Heart left ventricle (tissue), 16 donors: ENCODE data around the gene ASXL2. TPM values are rescaled to one million over a fixed set of nuclear protein-coding genes. Genes with fewer than 3 reads are reported as not detected.

Experiments used
- ATAC-seq, 4 donors: fragments of 200-7000 bp; cut with Tn5 transposase; one replicate each; pipeline ENCODE4 v1.9.1; 2020 to 2022; ENCODE audit warnings: moderate library complexity in 4 of 4, mild to moderate bottlenecking in 3 of 4, moderate number of reproducible peaks in 1 of 4
- DNase-seq, 5 donors: peaks; one replicate each; pipeline ENCODE4 v3.0.0-alpha.2; 2020
- H3K27ac ChIP-seq, 12 donors: fragments of 200-600 bp; sonication (generic) in 4 of 12; one replicate each; pipeline versions ENCODE4 v1.5.0 to v1.8.0; 2016 to 2022; ENCODE audit warnings: mild to moderate bottlenecking in 2 of 12
- H3K27me3 ChIP-seq, 9 donors: fragments of 200-600 bp; sonication (generic) in 2 of 9; one replicate each; pipeline versions ENCODE4 v1.5.1 to v1.8.0; 2016 to 2022; ENCODE audit warnings: mild to moderate bottlenecking in 3 of 9
- H3K36me3 ChIP-seq, 9 donors: fragments of 200-600 bp; sonication (generic) in 2 of 9; one replicate each; pipeline versions ENCODE4 v1.5.0 to v1.8.0; 2018 to 2022; ENCODE audit warnings: mild to moderate bottlenecking in 2 of 9
- H3K4me1 ChIP-seq, 12 donors: fragments of 200-600 bp; sonication (generic) in 4 of 12; one replicate each; pipeline versions ENCODE4 v1.5.0 to v1.8.0; 2016 to 2022; ENCODE audit warnings: mild to moderate bottlenecking in 3 of 12
- H3K4me3 ChIP-seq, 12 donors: fragments of 200-600 bp; sonication (generic) in 4 of 12; one replicate each; pipeline versions ENCODE4 v1.5.0 to v1.8.0; 2017 to 2022; ENCODE audit warnings: mild to moderate bottlenecking in 9 of 12, moderate library complexity in 4 of 12
- H3K9me3 ChIP-seq, 12 donors: fragments of 200-600 bp; sonication (generic) in 4 of 12; one replicate each; pipeline versions ENCODE4 v1.5.0 to v1.8.0; 2016 to 2022; ENCODE audit warnings: mild to moderate bottlenecking in 1 of 12
- CTCF ChIP-seq, 12 donors: fragments of 200-600 bp; sonication (generic) in 4 of 12; IDR thresholded peaks; one replicate each; pipeline versions ENCODE4 v1.5.0 to v1.8.0; 2018 to 2022; ENCODE audit warnings: antibody characterized with exemption in 12 of 12, mild to moderate bottlenecking in 5 of 12
- POLR2A ChIP-seq, 2 donors: fragments of 450-650 bp; IDR thresholded peaks; one replicate each; pipeline ENCODE4 v1.6.1; 2017; ENCODE audit warnings: antibody characterized with exemption in 2 of 2, mild to moderate bottlenecking in 2 of 2, moderate library complexity in 2 of 2
- WGBS, 4 donors: extraction: QIAGEN DNeasy Blood & Tissue Kit in 2 of 4; methylation state at CpG; one replicate each; pipeline versions ENCODE4 v1.1.5 to v1.1.7; 2013 to 2018; 5-methylcytosine and 5-hydroxymethylcytosine counted together
- intact Hi-C, 10 donors: fragments of 100-400 bp; cut with DNase I; formaldehyde crosslinking; loops; one replicate each; pipeline versions ENCODE4 v1.11.1 to v1.14.2; 2022
- polyA plus RNA-seq, 2 donors: library from polyadenylated mRNA; stranded (reverse); fragments of 200-250 nt; gene quantifications; one replicate each; pipeline ENCODE4 v1.2.3, GENCODE V29; 2013
- total RNA-seq, 9 donors: library from RNA; depleted of rRNA in 2 of 9; stranded (reverse); fragments of >200 nt in 2 of 9; fragmentation: NEBNext Ultra II Directional in 3 of 9; extraction: Animal tissue kit (Norgen Biotek cat#: 25700) in 3 of 9; gene quantifications; one replicate each; pipeline versions ENCODE4 v1.1.0 to v1.2.4, GENCODE V29; 2016 to 2023
- donor health status: ischemic (EF 13 %, LVEDD 7.1; RV severe dilation, severe dysfunction).
- donor health status: healthy with polysubstance abuse.
- donor health status: DM: no; HTN: yes; CAD: no.
- donor health status: DM: no; HTN: no; CAD: no.
- donor health status: ischemic (EF 25% LVEDD 6.9; RV normal size, moderate dysfunction).
- donor health status: ischemic (EF 25% LVEDD 5.7; RV mildly dilated, moderate dysfunction).
- donor health status: healthy.
- donor health status: DM: yes; HTN: yes; CAD: no.
- donor health status: ischemic (EF 35%, LVEDD 5.7; RV mildly dilated, moderate dysfunction).
- donor health status: nonischemic (EF 11% LVEDD 7.7; RV severe dilation, severe dysfunction).
- donor health status: DM: yes; HTN: yes; CAD: no.
- donor health status: PGD.
- donor health status: ischemic (EF 29% LVEDD 5.4; RV normal size, mild dysfunction).
- donor health status: nonischemic (EF 23%, LVEDD 6.1; RV moderate dilation, normal function).

ASXL2 gene
- total and polyA plus RNA-seq, 11 donors, result 1.9 to 35.3 (median 23.0) TPM

- Histone ChIP-seq H3K27me3 (no peaks in the 10 kb centered on the region), H3K4me3 (no peak overlapping the region), H3K27ac (no peak overlapping the region), H3K36me3 (peaks cover 0 to 42% (median 32%) of the 10 kb centered on the region in 9 donors), H3K4me1 (peaks cover 0 to 11% (median 0%) of the 10 kb centered on the region in 12 donors), H3K9me3 (no peaks in the 10 kb centered on the region)
- intact Hi-C loops, result no loop called here
- 88 to 93% (median 91%) methylated on average over 2 of the region's 2 CpGs for WGBS, 4 donors
- no peak for ATAC-seq
- TF ChIP-seq CTCF (IDR thresholded peaks at IDR 0.05), result no peak
- TF ChIP-seq POLR2A (IDR thresholded peaks at IDR 0.05), result no peak
- DNase-seq, result no peak
Observed at GRCh38 chr2:25808006-25808383, 70.3 kb downstream of the ASXL2 start.

- WGBS, 4 donors, result 84 to 90% (median 88%) methylated on average over 1 of the region's 1 CpG
- Histone ChIP-seq H3K4me1 (peaks cover 0 to 8% (median 0%) of the 10 kb centered on the region in 12 donors), H3K27me3 (no peaks in the 10 kb centered on the region), H3K36me3 (peaks cover 0 to 52% (median 37%) of the 10 kb centered on the region in 9 donors), H3K27ac (no peak overlapping the region), H3K4me3 (no peak overlapping the region), H3K9me3 (no peaks in the 10 kb centered on the region)
- TF ChIP-seq CTCF (IDR thresholded peaks at IDR 0.05) (no peak), POLR2A (IDR thresholded peaks at IDR 0.05) (no peak)
- DNase-seq (no peak), ATAC-seq (no peak)
- intact Hi-C loops, result no loop called here
Observed at GRCh38 chr2:25806941-25807340, 71.3 kb downstream of the ASXL2 start.

DNA sequence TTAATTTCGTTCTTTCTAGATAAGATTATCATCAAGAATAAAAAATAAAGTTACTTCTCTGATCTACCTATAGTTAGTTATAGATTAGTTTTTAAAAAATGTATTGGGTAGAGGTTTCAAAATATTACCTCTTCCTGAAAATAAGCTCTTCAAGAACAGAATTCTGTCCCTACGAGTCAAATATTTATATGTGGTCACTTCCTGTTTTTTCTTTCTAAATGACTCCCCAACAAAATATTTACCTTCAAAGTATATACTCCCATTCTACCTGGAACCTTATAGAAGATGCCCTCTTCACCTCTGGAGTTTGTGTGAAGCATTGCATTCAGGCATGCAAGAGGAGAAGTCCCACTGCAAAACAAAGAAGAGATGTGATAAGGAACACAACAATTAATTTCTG, 72.3 kb downstream of the ASXL2 start:
- TF ChIP-seq CTCF (IDR thresholded peaks at IDR 0.05) (no peak), POLR2A (IDR thresholded peaks at IDR 0.05) (no peak)
- H3K36me3 ChIP-seq, result peaks cover 0 to 54% (median 37%) of the 10 kb centered on the region in 9 donors
- 86 to 91% (median 89%) methylated on average over 2 of the region's 2 CpGs for WGBS, 4 donors
- H3K9me3 ChIP-seq, result no peaks in the 10 kb centered on the region
- no peak for ATAC-seq
- intact Hi-C loops, result no loop called here
- H3K27me3 ChIP-seq, result no peaks in the 10 kb centered on the region
- DNase-seq, result no peak
- no peak overlapping the region for H3K4me3 ChIP-seq
- peaks cover 0 to 8% (median 0%) of the 10 kb centered on the region in 12 donors for H3K4me1 ChIP-seq
- H3K27ac ChIP-seq, result no peak overlapping the region

GRCh38 chr2:25804338-25804737, 73.9 kb downstream of the ASXL2 start:
- H3K27ac ChIP-seq, result no peak overlapping the region
- TF ChIP-seq CTCF (IDR thresholded peaks at IDR 0.05), result no peak
- 96 to 100% (median 98%) methylated on average over 3 of the region's 3 CpGs for whole genome bisulfite sequencing, 4 donors
- H3K4me3 ChIP-seq, result no peak overlapping the region
- no peaks in the 10 kb centered on the region for H3K27me3 ChIP-seq
- ATAC-seq (no peak), DNase-seq (no peak)
- H3K4me1 ChIP-seq, result peaks cover 0 to 8% (median 0%) of the 10 kb centered on the region in 12 donors
- no peaks in the 10 kb centered on the region for H3K9me3 ChIP-seq
- H3K36me3 ChIP-seq, result peaks cover 0 to 54% (median 32%) of the 10 kb centered on the region in 9 donors
- intact Hi-C loops, result no loop called here
